ENCODE data around the gene CHAD. TPM values are rescaled to one million over a fixed set of nuclear protein-coding genes. Genes with fewer than 3 reads are reported as not detected.
A peak's percentile ranks its signal among the peaks of the same experiment; 100 is the strongest.

The CHAD gene
- total and polyA plus RNA-seq, 8 donors = 1.7 to 26.2 (median 6.4) TPM

GRCh38 chr17:50507871-50508572 is 39.3 kb upstream of the CHAD start, which contains the start of gene MYCBPAP:
Gene MYCBPAP (plus strand): TSS chr17:50508439. CDS start chr17:50508675, 236 bp downstream.
- TF ChIP-seq CTCF (IDR thresholded peaks at IDR 0.05) = no peak
- 17 to 19% methylated on average over 53 to 65 of the region's 66 CpGs for WGBS, 2 donors
- DNase-seq (peak; percentile 64 to 90 (median 74)), FAIRE-seq (no peak), ATAC-seq (peak; percentile 81 to 90 (median 83))
- Histone ChIP-seq H3K36me3 (no peaks in the 10 kb centered on the region), H3K4me3 (peak within 1 kb of the TSS; percentile 49 to 54 (median 52)), H3K9me3 (no peaks in the 10 kb centered on the region), H3K4me1 (peaks cover 0 to 4% (median 0%) of the 10 kb centered on the region in 3 donors), H3K27ac (peak within 1 kb of the TSS in 3 of 4 donors; percentile 45 to 56 (median 50)), H3K27me3 (no peaks in the 10 kb centered on the region)
- intact Hi-C loops (cut with DNase I) = no loop called here

GRCh38 chr17:50506298-50506697 is 37.6 kb upstream of the CHAD start:
- FAIRE-seq = no peak
- Histone ChIP-seq H3K27me3 (no peaks in the 10 kb centered on the region), H3K4me1 (peaks cover 0 to 4% (median 0%) of the 10 kb centered on the region in 3 donors), H3K9me3 (no peaks in the 10 kb centered on the region), H3K4me3 (no peak overlapping the region), H3K36me3 (no peaks in the 10 kb centered on the region), H3K27ac (no peak overlapping the region)
- TF ChIP-seq CTCF (IDR thresholded peaks at IDR 0.05) = no peak
- WGBS, 2 donors = 74 to 81% methylated on average over 7 of the region's 7 CpGs
- no peak for ATAC-seq
- no peak for DNase-seq
- intact Hi-C loops (cut with DNase I) = no loop called here

GRCh38 chr17:50505591-50506130 is 37.0 kb upstream of the CHAD start:
- no peaks in the 10 kb centered on the region for H3K9me3 ChIP-seq
- H3K27ac ChIP-seq = no peak overlapping the region
- DNase-seq (no peak), ATAC-seq (no peak), FAIRE-seq (no peak)
- no peaks in the 10 kb centered on the region for H3K27me3 ChIP-seq
- H3K4me1 ChIP-seq = peaks cover 0 to 4% (median 0%) of the 10 kb centered on the region in 3 donors
- no peak for TF ChIP-seq CTCF (IDR thresholded peaks at IDR 0.05)
- H3K36me3 ChIP-seq = no peaks in the 10 kb centered on the region
- intact Hi-C loops (cut with DNase I) = no loop called here
- WGBS, 2 donors = 60 to 71% methylated on average over 7 of the region's 7 CpGs
- H3K4me3 ChIP-seq = no peak overlapping the region

- no peak overlapping the region for H3K4me3 ChIP-seq
- intact Hi-C loops (cut with DNase I) = no loop called here
- no peak for TF ChIP-seq CTCF (IDR thresholded peaks at IDR 0.05)
- no peaks in the 10 kb centered on the region for H3K9me3 ChIP-seq
- 87 to 91% methylated on average over 9 of the region's 9 CpGs for WGBS, 2 donors
- FAIRE-seq = no peak
- no peaks in the 10 kb centered on the region for H3K27me3 ChIP-seq
- H3K27ac ChIP-seq = no peak overlapping the region
- no peaks in the 10 kb centered on the region for H3K4me1 ChIP-seq
- no peak for DNase-seq
- no peaks in the 10 kb centered on the region for H3K36me3 ChIP-seq
- ATAC-seq = no peak
Measured at GRCh38 chr17:50502301-50502990, 33.8 kb upstream of the CHAD start.
